Stimulated activated CD4-positive, alpha-beta T cell treated with anti-CD3 and anti-CD28 coated beads, TNF-alpha, amount 100 ng/mL, for 24 hours (primary cell): ENCODE measurements around the gene CCNL1.
A peak's percentile ranks its signal among the peaks of the same experiment; 100 is the strongest.

Source experiments
- DNase-seq, 3 experiments: peaks; one replicate each; pipeline ENCODE4 v3.0.0-alpha.2; 2020; ENCODE audit warnings: low read depth in 3 of 3

Gene CCNL1

GRCh38 chr3:157145606-157146322, 14.2 kb downstream of the CCNL1 start:
- DNase-seq = no peak

- no peak for DNase-seq
Measured at GRCh38 chr3:157142315-157142714, 17.6 kb downstream of the CCNL1 start.

GRCh38 chr3:157139938-157140534, 19.9 kb downstream of the CCNL1 start:
- DNase-seq = no peak

- DNase-seq = no peak
Measured at GRCh38 chr3:157136647-157137387, 23.1 kb downstream of the CCNL1 start.

- DNase-seq = no peak
Measured at GRCh38 chr3:157135671-157136396, 24.1 kb downstream of the CCNL1 start.

GRCh38 chr3:157134620-157135191, 25.2 kb downstream of the CCNL1 start:
- DNase-seq = no peak

GRCh38 chr3:157133434-157134320, 26.3 kb downstream of the CCNL1 start:
- DNase-seq = no peak

GRCh38 chr3:157132936-157133335, 27.0 kb downstream of the CCNL1 start:
- DNase-seq = no peak

GRCh38 chr3:157132341-157132740, 27.6 kb downstream of the CCNL1 start:
- DNase-seq = no peak

GRCh38 chr3:157131861-157132260, 28.1 kb downstream of the CCNL1 start:
- no peak for DNase-seq

GRCh38 chr3:157130467-157131251, 29.3 kb downstream of the CCNL1 start:
- DNase-seq = peak; percentile 27 to 52 (median 52)

GRCh38 chr3:157129803-157130466, 30.0 kb downstream of the CCNL1 start:
- DNase-seq = peak in 1 of 3 experiments; percentile 16

GRCh38 chr3:157128771-157129681, 30.9 kb downstream of the CCNL1 start:
- peak in 1 of 3 experiments; percentile 25 for DNase-seq

- DNase-seq = peak; percentile 18 to 65 (median 40)
Measured at GRCh38 chr3:157127831-157128767, 31.8 kb downstream of the CCNL1 start.

GRCh38 chr3:157127268-157127667, 32.7 kb downstream of the CCNL1 start:
- DNase-seq = no peak

GRCh38 chr3:157126365-157126764, 33.6 kb downstream of the CCNL1 start:
- DNase-seq = no peak

- no peak for DNase-seq
Measured at GRCh38 chr3:157125101-157125500, 34.8 kb downstream of the CCNL1 start.
